Lower leg skin (tissue), 3 donors: Measurements from ENCODE around the gene BABAM2.

Experiments
- POLR2A ChIP-seq, 2 donors: fragments of 450-650 bp; IDR thresholded peaks; one replicate each; pipeline ENCODE4 v1.6.1; 2016 to 2017; ENCODE audit warnings: antibody characterized with exemption in 2 of 2, mild to moderate bottlenecking in 1 of 2, moderate library complexity in 1 of 2
- TF ChIP-seq, protein P1 (sequence below), 3 donors: fragments of 450-650 bp; IDR thresholded peaks; one replicate each; pipeline ENCODE4 v1.5.1; 2016; ENCODE audit warnings: antibody characterized with exemption in 3 of 3, mild to moderate bottlenecking in 3 of 3, moderate library complexity in 2 of 3

DNA sequence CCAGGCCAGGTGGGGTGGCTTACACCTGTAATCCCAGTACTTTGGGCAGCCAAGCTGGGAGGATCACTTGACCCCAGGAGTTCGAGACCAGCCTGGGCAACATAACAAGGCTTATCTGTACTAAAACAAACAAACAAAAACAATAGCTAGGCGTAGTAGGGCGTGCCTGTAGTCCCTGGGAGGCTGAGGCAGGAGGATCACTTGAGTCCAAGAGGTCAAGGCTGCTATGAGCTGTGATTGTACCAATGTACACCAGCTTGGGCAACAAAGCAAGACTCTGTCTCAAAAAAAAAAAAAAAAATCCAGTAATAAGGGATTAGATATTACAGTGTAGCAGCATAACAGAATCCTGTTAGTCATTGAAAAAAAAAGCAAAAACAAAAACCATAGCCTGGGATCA, 279.0 kb downstream of the BABAM2 start:
- no peak for TF ChIP-seq POLR2A (IDR thresholded peaks at IDR 0.05)
- TF ChIP-seq, protein P1, sequence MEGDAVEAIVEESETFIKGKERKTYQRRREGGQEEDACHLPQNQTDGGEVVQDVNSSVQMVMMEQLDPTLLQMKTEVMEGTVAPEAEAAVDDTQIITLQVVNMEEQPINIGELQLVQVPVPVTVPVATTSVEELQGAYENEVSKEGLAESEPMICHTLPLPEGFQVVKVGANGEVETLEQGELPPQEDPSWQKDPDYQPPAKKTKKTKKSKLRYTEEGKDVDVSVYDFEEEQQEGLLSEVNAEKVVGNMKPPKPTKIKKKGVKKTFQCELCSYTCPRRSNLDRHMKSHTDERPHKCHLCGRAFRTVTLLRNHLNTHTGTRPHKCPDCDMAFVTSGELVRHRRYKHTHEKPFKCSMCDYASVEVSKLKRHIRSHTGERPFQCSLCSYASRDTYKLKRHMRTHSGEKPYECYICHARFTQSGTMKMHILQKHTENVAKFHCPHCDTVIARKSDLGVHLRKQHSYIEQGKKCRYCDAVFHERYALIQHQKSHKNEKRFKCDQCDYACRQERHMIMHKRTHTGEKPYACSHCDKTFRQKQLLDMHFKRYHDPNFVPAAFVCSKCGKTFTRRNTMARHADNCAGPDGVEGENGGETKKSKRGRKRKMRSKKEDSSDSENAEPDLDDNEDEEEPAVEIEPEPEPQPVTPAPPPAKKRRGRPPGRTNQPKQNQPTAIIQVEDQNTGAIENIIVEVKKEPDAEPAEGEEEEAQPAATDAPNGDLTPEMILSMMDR (IDR thresholded peaks at IDR 0.05), result no peak
